NCI-H2029 treated with DMSO at 0.1 percent for 48 hours (cell line): ENCODE data around the gene AHRR.

Source experiments
- DNase-seq: peaks from one replicate; lab custom pipeline; 2025; lab: John Stamatoyannopoulos, UW

The AHRR gene

DNA sequence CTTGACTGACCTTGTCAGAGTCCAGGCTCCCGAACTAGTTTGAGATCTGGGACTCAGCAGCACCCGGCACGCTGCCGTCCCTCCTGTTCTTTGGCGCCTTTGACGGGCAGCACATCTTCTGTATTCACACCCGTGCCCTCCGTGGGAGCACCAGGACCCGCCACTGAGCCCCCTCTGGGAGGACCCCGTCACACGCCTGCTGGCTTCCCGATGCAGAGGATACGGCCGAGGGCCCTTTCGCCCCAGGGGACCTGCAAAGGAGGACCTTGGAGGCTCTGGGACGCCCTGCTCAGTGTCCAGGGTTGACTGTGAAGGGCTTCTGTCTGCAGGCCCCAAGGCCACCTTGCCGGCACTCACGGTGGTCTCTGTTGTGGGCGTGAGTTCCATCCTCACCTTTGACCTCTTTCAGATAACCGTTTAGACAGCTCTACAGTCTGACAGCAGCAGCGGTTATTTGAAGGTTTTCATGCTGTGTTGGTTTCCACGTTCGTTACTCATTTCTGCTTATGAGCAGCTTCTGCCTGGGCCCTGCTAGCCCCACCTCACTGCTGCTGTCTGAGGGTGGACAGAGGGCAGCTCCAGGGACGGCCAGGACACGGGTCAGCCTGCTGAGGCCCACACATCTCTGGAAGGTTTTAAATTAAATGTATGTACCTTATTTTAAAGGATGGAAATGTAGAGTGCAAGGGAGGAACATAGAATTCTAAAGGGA is 108.9 kb downstream of the AHRR start:
- no peak for DNase-seq

DNA sequence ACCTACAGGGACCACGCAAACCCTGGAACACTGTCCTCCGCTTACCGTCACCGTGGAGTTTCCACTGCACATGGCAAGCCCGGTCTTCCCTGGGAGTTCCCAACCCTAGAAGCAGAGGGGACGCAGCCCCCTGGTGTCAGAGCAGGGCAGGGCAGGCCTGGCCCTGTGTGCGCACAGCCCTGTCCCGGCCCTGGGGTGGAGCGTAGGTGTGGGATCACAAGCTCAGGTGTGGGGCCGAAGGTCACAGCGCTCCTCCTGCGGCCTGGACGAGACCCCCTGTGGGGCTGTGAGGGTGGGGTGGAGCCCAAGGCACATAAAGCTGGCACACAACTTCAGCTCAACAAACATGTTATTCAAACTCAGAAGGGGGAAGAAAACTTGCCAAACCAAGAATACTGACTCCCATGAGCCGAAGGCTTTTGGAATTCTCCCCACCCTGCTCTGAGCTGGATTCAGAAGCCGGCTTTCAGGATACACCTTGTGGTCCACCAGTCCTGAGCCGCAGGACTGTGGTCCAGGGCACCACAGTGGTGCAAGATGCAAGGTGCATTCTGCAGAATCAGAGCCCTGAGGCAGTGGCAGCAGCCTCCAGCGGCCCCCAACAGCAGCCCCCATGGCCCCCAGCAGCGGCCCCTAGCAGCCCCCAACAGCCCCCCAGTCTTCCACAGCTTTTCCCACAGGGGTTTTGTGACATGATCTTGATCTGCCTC is 109.6 kb downstream of the AHRR start:
- no peak for DNase-seq

DNA sequence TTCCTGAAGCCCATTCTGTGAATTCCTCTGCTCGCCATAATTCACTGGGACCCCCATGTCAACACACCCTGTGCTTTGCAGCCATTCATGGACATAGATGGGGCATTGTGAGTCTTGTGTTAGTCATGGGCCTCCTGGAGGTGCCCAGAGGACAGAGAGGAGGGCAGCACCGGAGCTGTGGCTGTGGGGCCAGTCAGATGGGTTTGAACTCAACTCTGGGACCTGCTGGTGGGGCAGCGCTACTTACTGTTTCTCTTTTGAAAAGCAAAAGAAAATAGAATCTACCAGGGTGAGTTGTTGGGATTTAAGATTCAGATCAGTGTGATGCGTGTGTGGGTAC is 110.2 kb downstream of the AHRR start:
- DNase-seq: no peak

DNA sequence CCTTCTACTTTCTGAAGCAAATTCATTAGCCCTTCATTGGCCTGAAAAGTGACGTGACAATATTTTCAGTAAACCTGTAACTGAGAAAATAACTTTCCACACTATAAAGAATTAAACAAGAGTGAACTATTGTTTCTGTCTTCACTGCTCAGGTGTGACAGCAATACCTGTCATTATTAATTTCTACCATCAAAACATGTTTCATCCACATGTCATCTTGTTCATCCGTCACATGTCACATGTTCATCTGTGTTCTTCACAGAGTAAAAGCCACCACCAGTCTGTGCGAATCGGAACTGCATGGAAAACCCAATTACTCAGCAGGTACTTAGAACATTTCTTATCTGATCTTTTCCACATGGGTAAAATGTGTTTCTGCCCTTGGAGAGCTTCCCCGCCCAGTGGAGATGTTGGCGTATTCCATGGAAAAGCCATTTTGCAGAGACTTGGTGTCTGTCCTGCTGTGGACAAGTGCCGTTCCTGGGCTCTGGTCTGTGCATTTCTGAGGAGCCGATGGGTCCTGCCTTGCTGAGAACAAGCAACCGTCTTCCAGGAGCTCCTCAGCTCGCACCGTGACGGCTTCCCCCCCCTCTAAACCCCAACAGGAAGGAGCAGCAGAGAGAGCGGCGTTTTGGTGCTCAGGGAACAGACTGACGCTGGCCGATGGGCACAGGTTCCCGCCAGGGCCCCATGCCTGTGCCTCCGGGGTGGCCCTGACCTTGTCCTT is 110.8 kb downstream of the AHRR start:
- no peak for DNase-seq

DNA sequence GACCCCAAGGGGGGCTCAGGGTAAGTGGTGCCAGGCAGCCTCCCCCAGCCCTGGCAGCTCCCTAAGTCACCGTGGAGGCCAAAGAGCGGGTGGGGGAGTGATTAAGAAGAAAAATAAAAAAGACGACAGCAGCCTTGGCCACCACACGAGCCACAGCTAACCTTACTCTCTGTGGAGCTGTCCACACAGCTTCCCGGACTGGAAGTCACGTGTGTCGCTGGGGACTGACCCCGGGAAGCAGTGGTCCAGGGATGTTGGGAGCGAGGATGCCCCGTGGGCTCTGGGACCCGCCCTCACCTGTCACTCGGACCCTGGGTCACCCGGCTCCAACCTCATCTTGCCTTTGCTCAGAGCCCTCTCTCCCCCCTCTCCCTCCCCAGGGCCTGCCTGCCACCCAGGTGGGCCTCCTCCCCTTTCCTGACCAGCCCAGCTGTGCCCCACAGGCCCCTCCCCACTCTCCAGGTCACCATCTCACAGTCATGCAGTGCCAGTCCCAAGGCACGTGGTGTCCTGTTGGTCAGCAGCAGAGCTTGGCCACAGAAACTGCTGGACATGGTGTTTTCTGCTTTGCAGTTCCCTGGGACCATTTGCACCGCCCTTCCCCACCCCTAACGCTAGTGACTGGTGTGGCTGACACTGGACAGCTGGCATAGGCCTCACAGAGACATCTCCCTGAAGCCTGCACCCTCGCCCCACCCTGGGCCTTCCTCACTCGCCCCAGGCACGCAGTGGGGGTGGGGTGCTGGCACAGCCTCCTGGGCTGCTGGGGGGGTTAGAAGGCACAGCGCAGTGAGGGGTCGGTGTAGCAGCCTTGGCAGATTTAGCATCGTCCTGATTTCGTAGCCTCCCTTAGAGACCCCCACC is 111.6 kb downstream of the AHRR start:
- DNase-seq: no peak

DNA sequence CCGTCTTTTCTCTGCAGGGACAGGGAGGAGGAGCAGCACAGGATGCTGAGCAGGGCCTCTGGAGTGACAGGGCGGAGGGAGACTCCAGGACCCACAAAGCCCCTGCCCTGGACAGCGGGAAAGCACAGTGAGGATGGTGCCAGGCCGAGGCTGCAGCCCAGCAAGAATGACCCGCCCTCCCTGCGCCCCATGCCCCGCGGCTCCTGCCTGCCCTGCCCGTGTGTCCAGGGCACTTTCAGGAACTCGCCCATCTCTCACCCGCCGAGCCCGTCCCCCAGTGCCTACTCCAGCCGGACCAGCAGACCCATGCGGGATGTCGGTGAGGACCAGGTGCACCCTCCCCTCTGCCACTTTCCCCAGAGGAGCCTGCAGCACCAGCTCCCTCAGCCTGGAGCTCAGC is 112.3 kb downstream of the AHRR start:
- DNase-seq: no peak

DNA sequence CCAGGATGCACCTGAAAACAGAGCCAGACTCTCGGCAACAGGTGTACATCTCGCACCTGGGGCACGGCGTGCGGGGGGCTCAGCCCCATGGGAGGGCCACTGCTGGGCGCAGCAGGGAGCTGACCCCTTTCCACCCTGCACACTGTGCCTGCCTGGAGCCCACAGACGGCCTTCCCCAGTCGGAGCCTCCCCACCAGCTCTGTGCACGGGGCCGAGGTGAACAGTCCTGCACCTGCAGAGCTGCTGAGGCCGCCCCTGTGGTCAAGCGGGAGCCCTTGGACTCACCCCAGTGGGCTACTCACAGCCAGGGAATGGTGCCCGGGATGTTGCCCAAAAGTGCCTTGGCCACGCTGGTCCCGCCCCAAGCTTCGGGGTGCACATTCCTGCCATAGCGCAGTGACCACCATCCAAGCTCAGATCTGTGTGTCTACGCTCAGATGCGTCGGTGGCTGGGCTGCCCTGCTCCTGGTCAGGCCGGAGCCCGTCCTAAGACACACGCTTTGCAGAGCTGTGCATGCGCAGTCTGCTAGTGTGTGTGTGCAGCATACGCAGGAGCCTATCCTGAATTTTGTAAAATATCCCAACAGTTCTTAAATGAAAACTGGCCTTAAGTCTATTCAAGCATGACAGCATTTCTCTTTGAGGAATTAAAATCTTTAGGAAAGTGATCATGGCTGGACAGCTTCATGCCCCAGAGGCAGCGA is 113.1 kb downstream of the AHRR start:
- DNase-seq: no peak

DNA sequence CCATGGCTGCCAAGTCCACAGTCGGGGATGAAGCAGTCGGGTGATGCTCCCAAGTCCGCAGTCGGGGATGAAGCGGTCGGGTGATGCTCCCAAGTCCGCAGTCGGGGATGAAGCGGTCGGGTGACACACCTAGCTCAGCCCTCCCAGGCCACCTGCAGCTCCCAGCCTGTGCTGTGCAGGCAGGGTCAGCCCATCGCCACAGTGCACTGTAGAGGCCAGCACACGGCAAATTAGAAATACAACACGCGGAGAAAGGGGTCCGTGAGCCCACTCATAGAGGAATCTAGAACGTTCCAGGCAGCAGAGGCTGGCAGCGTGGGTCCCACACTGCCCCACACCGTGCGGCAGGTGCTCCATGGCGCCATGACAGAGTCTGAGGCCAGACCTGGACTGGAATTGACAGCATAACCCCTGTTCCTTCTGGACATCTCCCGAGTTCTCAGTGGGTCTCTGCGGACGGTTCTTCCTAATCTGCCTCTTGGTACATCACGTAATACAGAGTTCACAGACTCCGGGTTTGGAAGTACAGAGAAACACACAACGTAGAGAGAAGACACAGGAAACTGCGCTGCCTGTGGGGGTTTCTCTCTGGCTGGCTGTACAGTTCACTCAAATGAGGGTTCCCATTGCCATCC is 113.8 kb downstream of the AHRR start:
- DNase-seq: no peak

DNA sequence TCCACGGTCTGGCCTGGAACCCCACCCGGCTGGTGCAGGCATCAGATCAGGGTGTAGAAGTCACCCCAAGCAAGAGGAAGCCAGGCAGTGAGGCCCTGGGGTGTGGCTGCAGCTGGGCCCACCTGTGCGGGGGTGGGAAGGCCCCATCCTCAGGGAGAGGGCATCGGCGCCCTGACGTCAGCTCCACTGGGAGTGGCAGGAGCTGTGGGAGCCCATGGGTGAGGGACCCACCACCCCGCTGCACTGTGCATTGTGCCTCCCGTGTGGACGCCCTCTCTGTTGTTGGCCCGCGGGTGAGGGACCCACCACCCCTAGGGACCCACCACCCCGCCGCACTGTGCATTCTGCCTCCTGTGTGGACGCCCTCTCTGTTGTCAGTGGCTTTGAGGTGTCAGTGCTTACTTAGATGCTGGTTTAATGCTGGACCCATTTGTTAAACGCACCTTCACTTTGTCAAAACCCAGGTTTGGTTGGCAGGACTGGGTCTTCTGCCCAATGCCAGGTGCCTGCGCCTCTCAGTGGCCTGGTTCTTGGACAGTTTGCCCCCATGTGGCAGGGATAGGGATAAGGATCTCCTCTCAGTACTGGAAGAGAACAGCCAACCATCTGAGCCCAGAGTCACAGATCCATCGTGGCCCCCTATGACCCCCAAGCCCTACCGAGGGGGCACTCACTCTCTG is 114.6 kb downstream of the AHRR start:
- DNase-seq: no peak

DNA sequence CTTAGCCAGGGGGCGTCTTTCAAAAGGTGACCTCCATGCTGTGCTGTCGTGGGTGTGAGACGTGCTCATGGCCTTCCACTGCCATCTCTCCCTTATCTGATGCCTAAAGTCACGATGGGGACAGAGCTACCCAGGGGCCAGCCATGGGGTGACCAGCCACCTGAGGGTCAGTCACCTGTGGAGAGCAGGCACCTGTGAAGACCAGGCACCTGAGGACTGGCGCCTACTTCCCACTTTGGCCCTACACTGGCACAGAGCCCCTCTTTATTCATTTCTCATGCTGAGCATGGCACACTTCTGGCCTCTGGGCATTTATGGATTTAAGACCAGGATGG is 115.1 kb downstream of the AHRR start:
- DNase-seq: no peak

DNA sequence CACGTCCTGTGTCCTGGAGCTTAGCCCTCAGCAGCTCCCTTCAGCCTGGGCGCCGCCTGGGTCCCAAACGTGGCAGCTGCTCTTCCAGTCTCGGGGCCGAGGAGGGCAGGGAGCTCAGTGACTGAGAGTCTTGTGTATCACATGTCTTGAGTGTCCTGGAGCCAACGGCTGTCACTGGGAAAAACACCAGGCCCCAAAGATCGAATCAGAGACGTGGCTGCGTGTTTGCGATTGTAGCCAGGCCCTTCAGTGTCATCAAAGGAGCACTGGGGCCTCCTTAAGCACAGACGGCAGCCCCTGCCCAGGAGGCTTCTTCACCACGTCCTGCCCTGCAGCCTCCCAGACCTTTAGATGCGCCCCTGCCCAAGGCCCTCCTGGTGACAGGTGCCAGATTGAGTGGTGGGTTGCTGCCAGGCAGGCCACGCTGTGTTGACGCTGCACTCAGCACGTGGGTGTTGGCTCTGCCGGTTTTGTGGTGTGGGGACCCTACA is 115.8 kb downstream of the AHRR start:
- DNase-seq: no peak

DNA sequence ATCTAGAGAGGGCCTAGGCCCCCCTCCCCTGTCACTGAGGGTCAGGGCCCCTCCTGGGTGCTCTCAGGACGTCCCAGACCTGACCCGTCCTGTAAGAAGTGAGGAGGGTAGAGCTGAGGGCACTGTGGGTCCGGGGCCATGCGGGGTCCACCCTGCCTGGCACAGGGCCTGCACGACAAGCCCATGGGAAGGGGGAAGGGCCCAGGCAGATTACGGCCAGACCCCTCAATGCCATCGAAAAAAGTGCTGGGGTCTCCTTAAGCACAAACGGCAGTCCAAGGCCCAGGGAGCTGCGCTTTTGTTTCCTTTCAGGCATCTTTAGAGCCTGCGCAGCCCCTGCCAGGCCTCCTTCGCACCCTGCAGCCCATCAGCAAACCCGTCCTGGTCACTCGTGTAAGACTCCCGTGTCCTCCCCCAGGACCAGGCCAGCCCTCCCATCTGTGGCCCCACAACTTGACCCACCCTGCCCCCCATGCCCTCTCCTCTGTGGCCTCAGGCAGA is 117.0 kb downstream of the AHRR start:
- no peak for DNase-seq

DNA sequence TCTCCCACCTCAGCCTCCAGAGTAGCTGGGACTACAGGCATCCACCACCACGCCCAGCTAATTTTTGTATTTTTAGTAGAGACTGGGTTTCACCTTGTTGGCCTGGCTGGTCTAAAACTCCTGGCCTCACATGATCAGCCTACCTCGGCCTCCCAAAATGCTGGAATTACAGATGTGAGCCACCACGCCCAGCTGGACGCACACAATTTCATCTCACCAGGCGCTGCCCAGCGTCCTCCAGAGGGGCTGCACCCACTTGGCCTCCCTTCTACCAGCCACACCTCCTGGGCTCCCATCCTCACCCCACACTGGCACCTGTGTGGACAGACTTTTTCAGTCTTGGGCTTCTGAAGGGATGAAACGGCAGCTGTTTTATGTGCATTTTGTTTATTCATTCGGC is 117.7 kb downstream of the AHRR start:
- DNase-seq: no peak

DNA sequence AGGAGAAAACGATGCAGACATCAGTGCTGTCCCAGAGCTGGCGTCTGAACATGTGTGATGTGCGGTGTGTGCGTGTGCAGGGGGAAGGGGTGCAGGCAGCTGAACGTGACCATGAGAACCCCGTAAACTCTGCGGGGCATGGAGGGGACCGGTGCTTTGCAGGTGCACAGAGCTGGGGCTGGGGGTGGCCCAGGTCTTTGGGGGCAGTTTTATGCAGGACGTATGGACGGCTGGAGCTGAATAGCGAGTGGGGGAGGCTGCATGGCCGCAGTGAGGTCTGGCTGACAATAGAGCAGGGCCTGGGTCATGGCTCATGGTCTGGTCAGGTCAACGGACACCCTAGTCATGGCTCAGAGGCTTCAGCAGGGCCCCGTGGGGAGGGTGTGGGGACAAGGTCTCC is 118.1 kb downstream of the AHRR start:
- DNase-seq: no peak

DNA sequence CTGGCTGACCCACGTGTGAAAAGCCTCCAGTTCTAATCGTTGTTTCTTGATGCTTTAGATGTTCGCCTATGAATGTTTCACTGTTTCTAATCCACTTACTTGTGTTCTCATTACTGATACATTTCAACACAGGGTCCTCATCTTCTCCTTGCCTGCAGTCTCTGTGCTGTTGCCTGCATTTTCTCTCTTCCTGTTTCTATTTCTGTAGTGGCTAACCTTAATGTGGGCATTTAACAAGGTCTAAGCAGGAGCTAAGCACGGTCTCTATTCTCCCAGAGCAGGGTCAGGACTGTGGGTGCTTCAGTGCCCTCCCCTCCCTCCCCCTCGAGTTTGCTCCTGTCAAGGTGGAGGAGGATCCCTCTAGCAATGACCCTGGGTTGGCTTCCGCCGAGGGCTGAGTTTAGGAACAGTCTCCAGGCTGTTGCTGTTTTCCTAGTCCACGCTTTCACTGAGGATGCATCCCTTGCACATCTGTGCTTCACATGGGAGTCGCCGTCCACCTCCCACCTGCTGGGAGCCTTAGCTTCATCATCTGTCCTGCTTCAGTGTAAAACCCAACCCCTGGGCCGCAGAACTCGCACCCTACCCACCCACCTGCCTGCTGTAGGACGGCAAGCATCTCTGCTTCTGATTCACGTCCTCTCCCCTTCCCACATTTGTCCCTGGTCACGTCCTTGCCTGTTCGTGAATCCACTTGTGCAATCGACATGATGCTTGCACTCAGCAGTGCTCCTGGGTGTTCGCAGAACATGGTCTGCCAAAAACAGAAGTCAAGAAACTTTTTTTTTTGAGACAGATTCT is 119.1 kb downstream of the AHRR start:
- DNase-seq: no peak

DNA sequence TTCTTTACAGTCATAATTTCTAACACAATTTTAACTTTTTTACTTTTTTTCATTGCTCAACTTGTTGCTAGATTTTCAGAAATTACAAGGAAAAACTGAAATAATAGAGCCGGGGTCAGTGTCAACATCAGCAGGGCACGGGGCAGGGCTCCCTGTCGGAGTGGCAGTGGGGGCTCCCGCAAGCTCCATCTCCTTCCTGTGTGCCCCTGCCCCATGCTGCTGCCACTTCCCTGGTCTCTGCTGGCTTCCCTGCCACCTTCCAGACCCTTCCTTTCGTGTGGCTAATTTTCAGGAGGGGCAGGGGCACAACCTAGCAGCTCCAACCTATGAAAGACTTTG is 120.5 kb downstream of the AHRR start:
- DNase-seq: no peak

DNA sequence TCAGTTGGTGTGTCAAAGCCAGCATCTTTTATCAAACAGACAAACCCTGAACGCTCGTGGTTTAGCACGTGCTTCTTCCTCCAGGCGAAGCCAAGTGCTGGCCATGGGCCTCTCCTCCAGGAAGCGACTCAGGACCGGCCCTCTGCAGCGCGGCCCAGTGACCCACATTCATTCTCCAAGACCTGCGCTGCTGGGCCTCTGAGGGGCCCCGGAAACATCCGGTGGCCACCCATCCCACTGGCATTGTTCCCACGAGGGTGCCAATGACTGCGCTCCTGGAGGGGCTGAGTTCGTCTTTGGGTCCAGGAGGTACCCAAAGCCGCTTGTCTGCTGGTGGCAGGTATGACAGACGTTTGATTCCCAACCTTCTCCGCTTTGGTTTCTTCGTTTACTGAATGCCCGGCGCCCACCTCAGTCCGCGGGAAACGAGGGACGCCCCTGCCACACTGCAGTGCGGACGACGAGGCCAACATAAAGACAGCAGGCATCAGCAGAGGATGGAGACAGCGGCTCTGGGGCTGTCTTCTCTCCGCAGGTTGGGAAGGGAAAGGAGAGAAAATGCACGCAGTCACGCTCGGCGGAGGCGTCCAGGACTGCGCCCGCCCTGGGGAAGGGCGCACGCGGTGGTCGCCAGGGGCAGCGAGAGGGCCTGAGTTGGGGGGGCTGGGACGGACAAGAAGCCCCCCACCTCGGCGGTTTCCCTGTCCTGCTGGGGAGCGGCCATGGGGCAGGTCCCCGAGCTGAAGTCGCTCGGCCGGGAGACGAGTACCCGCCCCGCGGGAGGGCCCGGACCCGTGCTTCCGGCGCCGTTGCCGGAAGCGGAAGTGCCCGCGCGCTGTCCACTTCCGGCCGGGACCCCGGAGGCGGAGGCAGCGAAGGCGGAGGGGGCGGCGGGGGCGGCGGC is 121.1 kb downstream of the AHRR start, which contains the start of gene EXOC3:
TSS of gene EXOC3 (plus strand) at position 842 of the 904 bp plus-strand sequence. CDS start 3,030 bp downstream, outside the sequence.
- peak; percentile 13 for DNase-seq
